ENCODE data around the gene FASN. TPM values are rescaled to one million over a fixed set of nuclear protein-coding genes. Genes with fewer than 3 reads are reported as not detected.

FASN gene
- total RNA-seq, 1 experiment from 2014 or later = 433 TPM

- H3K56ac ChIP-seq (ENCODE audit: insufficient read length, low read depth, low read length) = no peak overlapping the region
- no peaks in the 10 kb centered on the region for H3K27me3 Mint-ChIP-seq (ENCODE audit: low read depth)
- H3K18ac ChIP-seq (ENCODE audit: insufficient read length, low read depth, low read length) = no peak overlapping the region
- H3K4me1 Mint-ChIP-seq = peaks cover 0 to 9% of the 10 kb centered on the region in 2 experiments; a peak in 2 of 4 replicates
- H3K4me2 ChIP-seq (ENCODE audit: insufficient read depth, insufficient read length, low read length) = no peak overlapping the region
- H2BK12ac ChIP-seq (ENCODE audit: insufficient read length, low read depth, low read length) = no peak overlapping the region
- H2BK5ac ChIP-seq (ENCODE audit: insufficient read length, low read length) = no peak overlapping the region
- H4K5ac ChIP-seq (ENCODE audit: insufficient read length, low read depth, low read length) = no peak overlapping the region
- H3K79me1 ChIP-seq (ENCODE audit: insufficient read depth, low read depth, low read length, poor library complexity, severe bottlenecking) = peaks cover 2% of the 10 kb centered on the region
- no peak overlapping the region for H2BK120ac ChIP-seq (ENCODE audit: low read depth, low read length, poor library complexity, severe bottlenecking)
- H3T11ph ChIP-seq (ENCODE audit: low read length) = no peak overlapping the region
- no peak overlapping the region for H2BK15ac ChIP-seq (ENCODE audit: low read depth, low read length)
- no peaks in the 10 kb centered on the region for H3K23me2 ChIP-seq (ENCODE audit: insufficient read length, low read depth, low read length, poor library complexity, severe bottlenecking)
- no peak overlapping the region for H2AK5ac ChIP-seq (ENCODE audit: insufficient read length, low read length)
- no peaks in the 10 kb centered on the region for H3K4me1 ChIP-seq (ENCODE audit: insufficient read depth, low read length)
- H3K79me2 ChIP-seq (ENCODE audit: insufficient read depth, low read length) = no peaks in the 10 kb centered on the region
- H3K9me3 ChIP-seq (ENCODE audit: control insufficient read depth, low read depth, low read length) = no peaks in the 10 kb centered on the region
- H3K4ac ChIP-seq (ENCODE audit: low read depth, low read length) = no peak overlapping the region
- H3K27ac ChIP-seq (ENCODE audit: insufficient read length, low read depth, low read length) = no peak overlapping the region
- H3K9me3 Mint-ChIP-seq = no peaks in the 10 kb centered on the region
- peaks cover 3% of the 10 kb centered on the region for H4K20me1 ChIP-seq (ENCODE audit: control insufficient read depth, insufficient read depth, insufficient read length)
- H4K8ac ChIP-seq (replicated peaks; ENCODE audit: insufficient read length, low read depth, low read length) = no peak overlapping the region
- no peak for TF ChIP-seq CTCF (conservative IDR thresholded peaks at IDR 0.05)
- no peak overlapping the region for H2AFZ ChIP-seq (ENCODE audit: low read length)
- no peak overlapping the region; the same call in 1 of the 2 replicates for H3K14ac ChIP-seq (ENCODE audit: insufficient read depth, low read length)
- DNase-seq = no peak
- H3K23ac ChIP-seq (ENCODE audit: insufficient read length, low read depth, low read length) = no peak overlapping the region
- no peak overlapping the region for H3K4me3 Mint-ChIP-seq
- H3K9ac ChIP-seq (ENCODE audit: extremely low read depth, insufficient read length, low read length) = no peak overlapping the region
- H3K27me3 ChIP-seq (ENCODE audit: insufficient read depth, low read length) = no peaks in the 10 kb centered on the region
- no CpG with 5 or more reads among the region's 29 CpGs for WGBS (ENCODE audit: extremely low coverage, insufficient read length, low lambda C conversion rate)
- no peak overlapping the region for H2BK20ac ChIP-seq (ENCODE audit: low read depth, low read length, poor library complexity, severe bottlenecking)
- H3K27ac Mint-ChIP-seq = no peak overlapping the region
- no peak overlapping the region for H4K91ac ChIP-seq (ENCODE audit: insufficient read length, low read depth, low read length)
- H3K36me3 Mint-ChIP-seq (ENCODE audit: insufficient read depth in 1 of 3, low read depth in 3 of 3) = peaks cover 6 to 53% (median 43%) of the 10 kb centered on the region in 3 experiments
Observed at GRCh38 chr17:82056729-82057621, 41.1 kb downstream of the FASN start.

All from H9 (cell line).